Central memory CD4-positive, alpha-beta T cell (primary cell): Measurements from ENCODE around the gene PCDHGA2.
"Not testable (repeated sequence)": the region's sequence is repeated elsewhere in the genome, so short reads cannot be mapped to it uniquely, and the experiment has no call there.

Source experiments
- DNase-seq: peaks from one replicate; pipeline ENCODE4 v3.0.0; 2022

The PCDHGA2 gene

DNA sequence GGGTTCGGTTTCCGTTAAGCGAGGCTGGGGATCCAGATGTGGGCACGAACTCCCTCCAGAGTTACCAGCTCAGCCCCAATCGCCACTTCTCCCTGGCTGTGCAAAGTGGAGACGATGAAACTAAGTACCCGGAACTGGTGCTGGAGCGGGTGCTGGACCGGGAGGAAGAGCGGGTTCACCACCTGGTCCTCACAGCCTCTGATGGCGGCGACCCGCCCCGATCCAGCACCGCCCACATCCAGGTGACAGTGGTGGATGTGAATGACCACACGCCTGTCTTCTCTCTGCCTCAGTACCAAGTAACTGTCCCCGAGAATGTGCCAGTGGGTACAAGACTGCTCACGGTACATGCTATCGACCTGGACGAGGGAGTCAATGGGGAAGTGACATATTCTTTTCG is 44.8 kb downstream of the PCDHGA2 start:
- no peak for DNase-seq

GRCh38 chr5:141384471-141385267 is 46.1 kb downstream of the PCDHGA2 start:
- no peak for DNase-seq

DNA sequence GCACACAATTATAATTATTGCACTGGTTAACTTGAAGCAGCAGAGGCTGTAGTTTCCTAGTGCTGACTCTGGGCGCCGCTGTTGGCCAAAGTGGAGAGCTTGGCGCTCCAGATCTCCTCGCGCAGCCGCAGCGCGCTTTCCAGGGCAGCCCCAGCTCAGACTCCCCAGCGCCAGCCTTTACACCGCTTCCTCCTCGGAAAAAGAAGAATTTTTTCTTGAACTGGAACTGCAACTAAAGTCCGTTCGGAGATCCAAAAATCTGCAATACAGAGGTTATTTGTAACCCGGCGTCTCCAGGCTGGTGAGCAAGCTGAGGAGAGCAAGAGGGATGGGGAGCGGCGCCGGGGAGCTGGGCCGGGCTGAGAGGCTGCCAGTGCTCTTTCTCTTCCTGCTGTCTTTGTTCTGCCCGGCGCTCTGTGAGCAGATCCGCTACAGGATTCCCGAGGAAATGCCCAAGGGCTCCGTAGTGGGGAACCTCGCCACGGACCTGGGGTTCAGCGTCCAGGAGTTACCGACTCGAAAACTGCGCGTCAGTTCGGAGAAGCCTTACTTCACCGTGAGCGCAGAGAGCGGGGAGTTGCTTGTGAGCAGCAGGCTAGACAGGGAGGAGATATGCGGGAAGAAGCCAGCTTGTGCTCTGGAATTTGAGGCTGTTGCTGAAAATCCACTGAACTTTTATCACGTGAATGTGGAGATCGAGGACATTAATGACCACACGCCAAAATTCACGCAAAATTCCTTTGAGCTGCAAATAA is 49.2 kb downstream of the PCDHGA2 start, which contains the start of gene PCDHGB4:
Gene PCDHGB4 (plus strand): TSS at position 142 of the 755 bp plus-strand sequence. CDS start 187 bp downstream, at position 329.
- DNase-seq = not testable (repeated sequence)

GRCh38 chr5:141388661-141389060 is 50.1 kb downstream of the PCDHGA2 start:
- DNase-seq = no peak

GRCh38 chr5:141389153-141390042 is 50.8 kb downstream of the PCDHGA2 start:
- no peak for DNase-seq

DNA sequence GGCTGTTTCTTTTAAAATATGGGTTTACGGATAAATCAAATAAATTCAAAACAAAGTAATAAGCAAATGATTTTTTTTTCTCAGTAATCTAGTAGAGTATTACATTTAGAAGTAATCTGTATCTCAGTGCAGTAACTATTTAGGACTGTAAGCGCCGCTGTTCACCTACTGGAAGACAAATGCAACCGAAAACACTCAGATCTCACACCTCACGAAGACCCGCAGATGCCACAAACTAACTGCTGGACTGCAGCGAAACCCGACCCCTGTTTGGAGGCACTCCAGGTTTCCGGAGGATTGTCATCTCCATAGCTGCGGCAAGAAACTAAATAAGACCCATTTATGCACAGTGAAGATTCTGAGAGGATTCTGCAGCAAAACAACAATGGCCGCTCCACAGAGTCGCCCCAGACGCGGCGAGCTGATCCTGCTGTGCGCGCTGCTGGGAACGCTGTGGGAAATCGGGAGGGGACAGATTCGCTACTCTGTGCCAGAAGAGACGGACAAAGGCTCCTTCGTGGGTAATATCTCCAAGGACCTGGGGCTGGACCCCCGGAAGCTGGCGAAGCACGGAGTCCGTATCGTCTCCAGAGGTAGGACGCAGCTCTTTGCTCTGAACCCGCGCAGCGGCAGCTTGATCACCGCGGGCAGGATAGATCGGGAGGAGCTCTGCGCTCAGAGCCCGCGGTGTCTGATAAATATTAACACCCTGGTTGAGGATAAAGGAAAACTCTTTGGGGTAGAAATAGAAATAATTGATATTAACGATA is 54.1 kb downstream of the PCDHGA2 start, which contains the start of gene PCDHGA8:
Gene PCDHGA8 (plus strand): TSS at position 205 of the 770 bp plus-strand sequence. CDS start 181 bp downstream, at position 386.
- no peak for DNase-seq
